Neutrophil (primary cell): Measurements from ENCODE around the gene ERG.

ENCODE experiments used
- H3K27ac ChIP-seq: fragments of 200-600 bp; sonication (generic); 2 replicates; pipeline ENCODE4 v1.5.1; 2016; ENCODE audit warnings: mild to moderate bottlenecking, moderate library complexity
- H3K27me3 ChIP-seq: fragments of 200-600 bp; sonication (generic); 2 replicates; pipeline ENCODE4 v1.6.0; 2016; ENCODE audit warnings: mild to moderate bottlenecking
- H3K36me3 ChIP-seq: fragments of 200-600 bp; sonication (generic); 2 replicates; pipeline ENCODE4 v1.5.1; 2017
- H3K4me1 ChIP-seq, 2 experiments: fragments of 200-600 bp in 1 of 2; sonication (generic) in 1 of 2; 1 replicate in 1 of 2; 2 replicates in 1 of 2; pipeline versions ENCODE4 v1.5.1 to v1.6.1; 2013 to 2016; ENCODE audit warnings: low read depth in 1 of 2, low read length in 1 of 2, mild to moderate bottlenecking in 1 of 2, moderate library complexity in 1 of 2; ENCODE audit not compliant: control insufficient read depth in 1 of 2, insufficient read depth in 1 of 2
- H3K4me3 ChIP-seq, 2 experiments: fragments of 200-600 bp in 1 of 2; sonication (generic) in 1 of 2; 1 replicate in 1 of 2; 2 replicates in 1 of 2; pipeline ENCODE4 v1.5.1; 2013 to 2016; ENCODE audit warnings: low read depth in 1 of 2, low read length in 1 of 2, mild to moderate bottlenecking in 1 of 2, moderate library complexity in 1 of 2
- H3K9me3 ChIP-seq: fragments of 200-600 bp; sonication (generic); 2 replicates; pipeline ENCODE4 v1.5.1; 2016
- CTCF ChIP-seq: fragments of 200-600 bp; sonication (generic); IDR thresholded peaks from 2 replicates; pipeline ENCODE4 v1.5.1; 2016; ENCODE audit warnings: antibody characterized with exemption

ERG gene

GRCh38 chr21:38434913-38435533 lies 63.3 kb downstream of the ERG start:
- Histone ChIP-seq H3K27ac (peak overlapping the region; percentile 28), H3K27me3 (no peaks in the 10 kb centered on the region), H3K9me3 (no peaks in the 10 kb centered on the region), H3K36me3 (peaks cover 4% of the 10 kb centered on the region), H3K4me3 (no peak overlapping the region), H3K4me1 (peaks cover 38 to 40% of the 10 kb centered on the region in 2 experiments)
- TF ChIP-seq CTCF, result no peak

GRCh38 chr21:38433471-38433870 lies 64.8 kb downstream of the ERG start:
- H3K27ac ChIP-seq, result no peak overlapping the region
- H3K27me3 ChIP-seq, result no peaks in the 10 kb centered on the region
- H3K4me1 ChIP-seq, result peaks cover 23 to 25% of the 10 kb centered on the region in 2 experiments
- H3K36me3 ChIP-seq, result peaks cover 5% of the 10 kb centered on the region
- no peaks in the 10 kb centered on the region for H3K9me3 ChIP-seq
- no peak overlapping the region for H3K4me3 ChIP-seq
- TF ChIP-seq CTCF, result no peak

- Histone ChIP-seq H3K4me3 (no peak overlapping the region), H3K9me3 (no peaks in the 10 kb centered on the region), H3K36me3 (peaks cover 9% of the 10 kb centered on the region), H3K27ac (peak overlapping the region; percentile 51), H3K4me1 (no peaks in the 10 kb centered on the region), H3K27me3 (no peaks in the 10 kb centered on the region)
- TF ChIP-seq CTCF, result no peak
Observed at GRCh38 chr21:38430401-38430984, 67.8 kb downstream of the ERG start.

GRCh38 chr21:38429011-38429410 lies 69.3 kb downstream of the ERG start:
- H3K36me3 ChIP-seq, result peaks cover 5% of the 10 kb centered on the region
- H3K27ac ChIP-seq, result no peak overlapping the region
- no peaks in the 10 kb centered on the region for H3K9me3 ChIP-seq
- no peak for TF ChIP-seq CTCF
- H3K4me3 ChIP-seq, result no peak overlapping the region
- no peaks in the 10 kb centered on the region for H3K27me3 ChIP-seq
- peaks cover 6 to 13% of the 10 kb centered on the region in 2 experiments for H3K4me1 ChIP-seq

GRCh38 chr21:38428211-38428610 lies 70.1 kb downstream of the ERG start:
- H3K4me3 ChIP-seq, result no peak overlapping the region
- no peaks in the 10 kb centered on the region for H3K9me3 ChIP-seq
- no peak for TF ChIP-seq CTCF
- H3K36me3 ChIP-seq, result peaks cover 5% of the 10 kb centered on the region
- no peak overlapping the region for H3K27ac ChIP-seq
- peaks cover 6 to 16% of the 10 kb centered on the region in 2 experiments for H3K4me1 ChIP-seq
- no peaks in the 10 kb centered on the region for H3K27me3 ChIP-seq
